Measurements from ENCODE around the gene ACTL6B. TPM values are rescaled to one million over a fixed set of nuclear protein-coding genes. Genes with fewer than 3 reads are reported as not detected.

The ACTL6B gene
- total RNA-seq, 2 experiments from 2014 or later, result not detected

GRCh38 chr7:100621554-100621953 is 34.7 kb downstream of the ACTL6B start:
- H3K27ac Mint-ChIP-seq, result peak overlapping the region; percentile 32
- H3K4me3 Mint-ChIP-seq, result no peak overlapping the region
- peaks cover 4% of the 10 kb centered on the region for H3K36me3 Mint-ChIP-seq
- POLR2A ChIA-PET, result no interaction called here
- H3K9me3 Mint-ChIP-seq, result no peaks in the 10 kb centered on the region
- no peak for DNase-seq
- no peak for ATAC-seq (ENCODE audit: low read depth)
- no peaks in the 10 kb centered on the region for H3K27me3 Mint-ChIP-seq
- H3K4me1 Mint-ChIP-seq, result peaks cover 20% of the 10 kb centered on the region

- Mint-ChIP-seq H3K4me1 (peaks cover 18% of the 10 kb centered on the region), H3K4me3 (no peak overlapping the region), H3K27me3 (no peaks in the 10 kb centered on the region), H3K36me3 (peaks cover 4% of the 10 kb centered on the region), H3K27ac (no peak overlapping the region), H3K9me3 (no peaks in the 10 kb centered on the region)
- POLR2A ChIA-PET, result interaction anchor here (1.1 to 1.3 kb wide), 2 partner anchors 9 kb away, joined by 4 read pairs; partner anchors contain the start of gene MOSPD3
- ATAC-seq (ENCODE audit: low read depth) (no peak), DNase-seq (no peak)
These were observed 35.4 kb downstream of the ACTL6B start for GRCh38 chr7:100620804-100621203.

GRCh38 chr7:100620239-100620638 is 36.0 kb downstream of the ACTL6B start:
- H3K36me3 Mint-ChIP-seq, result peaks cover 2% of the 10 kb centered on the region
- DNase-seq, result no peak
- H3K4me3 Mint-ChIP-seq, result no peak overlapping the region
- H3K27me3 Mint-ChIP-seq, result no peaks in the 10 kb centered on the region
- ATAC-seq (ENCODE audit: low read depth), result no peak
- no peak overlapping the region for H3K27ac Mint-ChIP-seq
- no peaks in the 10 kb centered on the region for H3K9me3 Mint-ChIP-seq
- POLR2A ChIA-PET, result interaction anchor here (1.1 to 1.3 kb wide), 2 partner anchors 8 to 10 kb away, joined by 4 read pairs; partner anchors contain the start of gene MOSPD3
- peaks cover 14% of the 10 kb centered on the region for H3K4me1 Mint-ChIP-seq

GRCh38 chr7:100614308-100614861 is 41.9 kb downstream of the ACTL6B start:
- Mint-ChIP-seq H3K4me3 (peak overlapping the region; percentile 98), H3K4me1 (peaks cover 15% of the 10 kb centered on the region), H3K27ac (peak overlapping the region; percentile 15), H3K36me3 (peaks cover 4% of the 10 kb centered on the region), H3K27me3 (peaks cover 2% of the 10 kb centered on the region), H3K9me3 (no peaks in the 10 kb centered on the region)
- no peak for ATAC-seq (ENCODE audit: low read depth)
- DNase-seq, result no peak
- POLR2A ChIA-PET, result interaction anchor here (0.7 to 5.9 kb wide), 7 partner anchors 9 to 238 kb away, joined by 3 to 73 read pairs (median 5); partner anchors contain the start of genes FBXO24, LRCH4, POP7 and SLC12A9

- Mint-ChIP-seq H3K27ac (peak overlapping the region; percentile 15), H3K27me3 (peaks cover 3% of the 10 kb centered on the region), H3K36me3 (peaks cover 4% of the 10 kb centered on the region)
These were observed 42.7 kb downstream of the ACTL6B start for GRCh38 chr7:100613412-100614175.

GRCh38 chr7:100612730-100613390 is 43.4 kb downstream of the ACTL6B start:
- POLR2A ChIA-PET, result interaction anchor here (0.8 to 5.9 kb wide), 20 partner anchors 8 to 278 kb away, joined by 3 to 73 read pairs (median 4); partner anchors contain the start of genes FBXO24, GIGYF1, GNB2 and LRCH4
- no peak for DNase-seq
- H3K36me3 Mint-ChIP-seq, result peaks cover 4% of the 10 kb centered on the region
- H3K27me3 Mint-ChIP-seq, result peaks cover 3% of the 10 kb centered on the region
- peak; percentile 9 for ATAC-seq (ENCODE audit: low read depth)
- peak overlapping the region; percentile 75 for H3K27ac Mint-ChIP-seq
- no peaks in the 10 kb centered on the region for H3K9me3 Mint-ChIP-seq
- H3K4me3 Mint-ChIP-seq, result peak overlapping the region; percentile 98
- H3K4me1 Mint-ChIP-seq, result peaks cover 15% of the 10 kb centered on the region

More at GRCh38 chr7:100613412-100614175, 42.7 kb downstream of the ACTL6B start:
- Mint-ChIP-seq H3K9me3 (no peaks in the 10 kb centered on the region), H3K4me3 (peak overlapping the region; percentile 98), H3K4me1 (peaks cover 15% of the 10 kb centered on the region)
- ATAC-seq (ENCODE audit: low read depth), result no peak
- POLR2A ChIA-PET, result interaction anchor here (0.7 to 5.9 kb wide), 12 partner anchors 13 to 239 kb away, joined by 3 to 73 read pairs (median 6); partner anchors contain the start of genes FBXO24, GNB2, LRCH4 and POP7
- no peak for DNase-seq

GRCh38 chr7:100611983-100612729 is 44.1 kb downstream of the ACTL6B start, which contains the start of gene MOSPD3:
Gene MOSPD3 (plus strand): TSS chr7:100612540. CDS start chr7:100612792, 252 bp downstream.
- ATAC-seq (ENCODE audit: low read depth) (peak; percentile 93), DNase-seq (peak; percentile 100)
- peaks cover 19% of the 10 kb centered on the region for H3K4me1 Mint-ChIP-seq

GRCh38 chr7:100609958-100610357 is 46.3 kb downstream of the ACTL6B start:
- Mint-ChIP-seq H3K4me3 (peak overlapping the region; percentile 13), H3K4me1 (peaks cover 28% of the 10 kb centered on the region), H3K9me3 (no peaks in the 10 kb centered on the region), H3K27ac (peak overlapping the region; percentile 2), H3K36me3 (peaks cover 4% of the 10 kb centered on the region), H3K27me3 (peaks cover 14% of the 10 kb centered on the region)
- ATAC-seq (ENCODE audit: low read depth), result no peak
- no peak for DNase-seq
- POLR2A ChIA-PET, result interaction anchor here (5.9 kb wide), 1 partner anchor 24 kb away, joined by 73 read pairs; the partner anchor contains the start of genes FBXO24 and LRCH4

More at GRCh38 chr7:100611983-100612729, 44.1 kb downstream of the ACTL6B start, which contains the start of gene MOSPD3:
- Mint-ChIP-seq H3K9me3 (no peaks in the 10 kb centered on the region), H3K36me3 (peaks cover 4% of the 10 kb centered on the region), H3K4me3 (peak within 1 kb of the TSS; percentile 98), H3K27ac (peak within 1 kb of the TSS; percentile 100), H3K27me3 (peaks cover 7% of the 10 kb centered on the region)
- POLR2A ChIA-PET, result interaction anchor here (0.5 to 5.9 kb wide), 22 partner anchors 9 to 279 kb away, joined by 3 to 73 read pairs (median 4); partner anchors contain the start of genes FBXO24, GIGYF1, GNB2 and LRCH4

- Mint-ChIP-seq H3K27ac (no peak overlapping the region), H3K4me1 (peaks cover 29% of the 10 kb centered on the region), H3K36me3 (no peaks in the 10 kb centered on the region), H3K9me3 (no peaks in the 10 kb centered on the region), H3K27me3 (peaks cover 14% of the 10 kb centered on the region), H3K4me3 (no peak overlapping the region)
- ATAC-seq (ENCODE audit: low read depth) (no peak), DNase-seq (no peak)
- POLR2A ChIA-PET, result interaction anchor here (0.7 to 5.6 kb wide), 3 partner anchors 21 to 452 kb away, joined by 3 to 56 read pairs (median 3); partner anchors contain the start of genes FBXO24 and LRCH4
These were observed 49.1 kb downstream of the ACTL6B start for GRCh38 chr7:100607111-100607510.

- peaks cover 29% of the 10 kb centered on the region for H3K4me1 Mint-ChIP-seq
- DNase-seq, result no peak
- POLR2A ChIA-PET, result interaction anchor here (0.7 to 5.6 kb wide), 3 partner anchors 22 to 453 kb away, joined by 3 to 56 read pairs (median 3); partner anchors contain the start of genes FBXO24 and LRCH4
- no peak for ATAC-seq (ENCODE audit: low read depth)
- H3K4me3 Mint-ChIP-seq, result no peak overlapping the region
- H3K27ac Mint-ChIP-seq, result no peak overlapping the region
- no peaks in the 10 kb centered on the region for H3K9me3 Mint-ChIP-seq
- peaks cover 14% of the 10 kb centered on the region for H3K27me3 Mint-ChIP-seq
- H3K36me3 Mint-ChIP-seq, result no peaks in the 10 kb centered on the region
These were observed 49.9 kb downstream of the ACTL6B start for GRCh38 chr7:100606313-100606712.

GRCh38 chr7:100604976-100605911 is 51.0 kb downstream of the ACTL6B start:
- Mint-ChIP-seq H3K9me3 (no peaks in the 10 kb centered on the region), H3K4me1 (peaks cover 26% of the 10 kb centered on the region), H3K36me3 (no peaks in the 10 kb centered on the region), H3K27me3 (peaks cover 14% of the 10 kb centered on the region), H3K4me3 (peak overlapping the region; percentile 88), H3K27ac (peak overlapping the region; percentile 70)
- DNase-seq, result peak; percentile 57
- peak; percentile 11 for ATAC-seq (ENCODE audit: low read depth)
- POLR2A ChIA-PET, result interaction anchor here (0.9 to 5.6 kb wide), 7 partner anchors 10 to 101 kb away, joined by 3 to 56 read pairs (median 4); partner anchors contain the start of genes FBXO24, LRCH4 and POP7
